Heart left ventricle (tissue), 16 donors: ENCODE measurements around the gene CERKL. TPM values are rescaled to one million over a fixed set of nuclear protein-coding genes. Genes with fewer than 3 reads are reported as not detected.

Experiments used
- ATAC-seq, 4 donors: fragments of 200-7000 bp; cut with Tn5 transposase; one replicate each; pipeline ENCODE4 v1.9.1; 2020 to 2022; ENCODE audit warnings: moderate library complexity in 4 of 4, mild to moderate bottlenecking in 3 of 4, moderate number of reproducible peaks in 1 of 4
- DNase-seq, 5 donors: peaks; one replicate each; pipeline ENCODE4 v3.0.0-alpha.2; 2020
- H3K27ac ChIP-seq, 12 donors: fragments of 200-600 bp; sonication (generic) in 4 of 12; one replicate each; pipeline versions ENCODE4 v1.5.0 to v1.8.0; 2016 to 2022; ENCODE audit warnings: mild to moderate bottlenecking in 2 of 12
- H3K27me3 ChIP-seq, 9 donors: fragments of 200-600 bp; sonication (generic) in 2 of 9; one replicate each; pipeline versions ENCODE4 v1.5.1 to v1.8.0; 2016 to 2022; ENCODE audit warnings: mild to moderate bottlenecking in 3 of 9
- H3K36me3 ChIP-seq, 9 donors: fragments of 200-600 bp; sonication (generic) in 2 of 9; one replicate each; pipeline versions ENCODE4 v1.5.0 to v1.8.0; 2018 to 2022; ENCODE audit warnings: mild to moderate bottlenecking in 2 of 9
- H3K4me1 ChIP-seq, 12 donors: fragments of 200-600 bp; sonication (generic) in 4 of 12; one replicate each; pipeline versions ENCODE4 v1.5.0 to v1.8.0; 2016 to 2022; ENCODE audit warnings: mild to moderate bottlenecking in 3 of 12
- H3K4me3 ChIP-seq, 12 donors: fragments of 200-600 bp; sonication (generic) in 4 of 12; one replicate each; pipeline versions ENCODE4 v1.5.0 to v1.8.0; 2017 to 2022; ENCODE audit warnings: mild to moderate bottlenecking in 9 of 12, moderate library complexity in 4 of 12
- H3K9me3 ChIP-seq, 12 donors: fragments of 200-600 bp; sonication (generic) in 4 of 12; one replicate each; pipeline versions ENCODE4 v1.5.0 to v1.8.0; 2016 to 2022; ENCODE audit warnings: mild to moderate bottlenecking in 1 of 12
- POLR2A ChIP-seq, 2 donors: fragments of 450-650 bp; IDR thresholded peaks; one replicate each; pipeline ENCODE4 v1.6.1; 2017; ENCODE audit warnings: antibody characterized with exemption in 2 of 2, mild to moderate bottlenecking in 2 of 2, moderate library complexity in 2 of 2
- WGBS, 4 donors: extraction: QIAGEN DNeasy Blood & Tissue Kit in 2 of 4; methylation state at CpG; one replicate each; pipeline versions ENCODE4 v1.1.5 to v1.1.7; 2013 to 2018; 5-methylcytosine and 5-hydroxymethylcytosine counted together
- intact Hi-C, 10 donors: fragments of 100-400 bp; cut with DNase I; formaldehyde crosslinking; loops; one replicate each; pipeline versions ENCODE4 v1.11.1 to v1.14.2; 2022
- polyA plus RNA-seq, 2 donors: library from polyadenylated mRNA; stranded (reverse); fragments of 200-250 nt; gene quantifications; one replicate each; pipeline ENCODE4 v1.2.3, GENCODE V29; 2013
- total RNA-seq, 9 donors: library from RNA; depleted of rRNA in 2 of 9; stranded (reverse); fragments of >200 nt in 2 of 9; fragmentation: NEBNext Ultra II Directional in 3 of 9; extraction: Animal tissue kit (Norgen Biotek cat#: 25700) in 3 of 9; gene quantifications; one replicate each; pipeline versions ENCODE4 v1.1.0 to v1.2.4, GENCODE V29; 2016 to 2023
- TF ChIP-seq, protein P1 (sequence below), 12 donors: fragments of 200-600 bp; sonication (generic) in 4 of 12; IDR thresholded peaks; one replicate each; pipeline versions ENCODE4 v1.5.0 to v1.8.0; 2018 to 2022; ENCODE audit warnings: antibody characterized with exemption in 12 of 12, mild to moderate bottlenecking in 5 of 12
- donor health status: ischemic (EF 13 %, LVEDD 7.1; RV severe dilation, severe dysfunction).
- donor health status: healthy with polysubstance abuse.
- donor health status: DM: no; HTN: yes; CAD: no.
- donor health status: DM: no; HTN: no; CAD: no.
- donor health status: ischemic (EF 25% LVEDD 6.9; RV normal size, moderate dysfunction).
- donor health status: ischemic (EF 25% LVEDD 5.7; RV mildly dilated, moderate dysfunction).
- donor health status: healthy.
- donor health status: DM: yes; HTN: yes; CAD: no.
- donor health status: ischemic (EF 35%, LVEDD 5.7; RV mildly dilated, moderate dysfunction).
- donor health status: nonischemic (EF 11% LVEDD 7.7; RV severe dilation, severe dysfunction).
- donor health status: DM: yes; HTN: yes; CAD: no.
- donor health status: PGD.
- donor health status: ischemic (EF 29% LVEDD 5.4; RV normal size, mild dysfunction).
- donor health status: nonischemic (EF 23%, LVEDD 6.1; RV moderate dilation, normal function).

The CERKL gene
- total and polyA plus RNA-seq, 11 donors = not detected

DNA sequence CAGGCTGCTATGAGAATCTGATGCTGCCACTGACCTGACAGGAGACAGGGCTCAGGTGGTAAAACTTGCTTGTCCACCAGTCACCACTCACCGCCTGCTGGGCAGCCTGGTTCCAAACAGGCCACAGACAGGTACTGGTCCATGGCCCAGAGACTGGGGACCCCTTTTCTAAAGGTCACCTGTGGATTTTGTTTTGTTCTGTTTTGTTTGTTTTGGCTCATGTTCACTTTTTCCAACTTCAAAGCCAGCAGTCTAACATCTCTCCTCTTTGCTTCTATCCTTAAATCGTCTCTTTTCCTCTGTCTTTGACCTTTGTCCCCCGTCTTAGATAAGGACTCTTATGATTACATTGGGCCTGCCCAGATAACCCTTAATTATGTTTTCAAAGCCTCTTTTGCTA is 3.3 kb upstream of the CERKL start:
- DNase-seq (no peak), ATAC-seq (no peak)
- Histone ChIP-seq H3K36me3 (no peaks in the 10 kb centered on the region), H3K4me3 (no peak overlapping the region), H3K27me3 (peaks cover 0 to 48% (median 31%) of the 10 kb centered on the region in 9 donors), H3K9me3 (peaks cover 0 to 4% (median 0%) of the 10 kb centered on the region in 12 donors), H3K27ac (no peak overlapping the region), H3K4me1 (peaks cover 0 to 10% (median 5%) of the 10 kb centered on the region in 12 donors)
- no peak for TF ChIP-seq POLR2A (IDR thresholded peaks at IDR 0.05)
- TF ChIP-seq, protein P1, sequence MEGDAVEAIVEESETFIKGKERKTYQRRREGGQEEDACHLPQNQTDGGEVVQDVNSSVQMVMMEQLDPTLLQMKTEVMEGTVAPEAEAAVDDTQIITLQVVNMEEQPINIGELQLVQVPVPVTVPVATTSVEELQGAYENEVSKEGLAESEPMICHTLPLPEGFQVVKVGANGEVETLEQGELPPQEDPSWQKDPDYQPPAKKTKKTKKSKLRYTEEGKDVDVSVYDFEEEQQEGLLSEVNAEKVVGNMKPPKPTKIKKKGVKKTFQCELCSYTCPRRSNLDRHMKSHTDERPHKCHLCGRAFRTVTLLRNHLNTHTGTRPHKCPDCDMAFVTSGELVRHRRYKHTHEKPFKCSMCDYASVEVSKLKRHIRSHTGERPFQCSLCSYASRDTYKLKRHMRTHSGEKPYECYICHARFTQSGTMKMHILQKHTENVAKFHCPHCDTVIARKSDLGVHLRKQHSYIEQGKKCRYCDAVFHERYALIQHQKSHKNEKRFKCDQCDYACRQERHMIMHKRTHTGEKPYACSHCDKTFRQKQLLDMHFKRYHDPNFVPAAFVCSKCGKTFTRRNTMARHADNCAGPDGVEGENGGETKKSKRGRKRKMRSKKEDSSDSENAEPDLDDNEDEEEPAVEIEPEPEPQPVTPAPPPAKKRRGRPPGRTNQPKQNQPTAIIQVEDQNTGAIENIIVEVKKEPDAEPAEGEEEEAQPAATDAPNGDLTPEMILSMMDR (IDR thresholded peaks at IDR 0.05) = no peak
- 40 to 51% (median 46%) methylated on average over 3 of the region's 3 CpGs for WGBS, 4 donors
- intact Hi-C loops = no loop called here

DNA sequence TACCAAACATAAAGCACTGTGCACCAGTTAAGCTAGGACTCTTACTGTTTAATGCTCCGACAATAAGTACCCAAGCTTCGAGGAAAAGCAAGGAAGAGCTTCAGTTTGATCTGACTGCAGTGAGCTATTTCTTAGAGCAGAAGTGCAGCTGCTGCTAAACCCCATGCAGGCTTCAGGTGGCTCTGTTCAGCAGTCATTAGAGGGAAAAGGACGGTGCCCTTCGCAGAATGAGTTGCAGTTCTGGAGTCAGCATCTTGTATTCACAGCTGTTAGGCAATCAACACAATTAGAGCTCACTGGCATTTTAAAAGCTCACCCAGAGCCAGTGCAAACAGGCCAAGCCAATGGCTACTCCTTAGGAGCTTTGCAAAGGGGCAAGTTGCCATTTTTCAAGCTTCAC is 1.5 kb upstream of the CERKL start:
- ATAC-seq (no peak), DNase-seq (no peak)
- H3K4me1 ChIP-seq = peaks cover 0 to 10% (median 5%) of the 10 kb centered on the region in 12 donors
- H3K36me3 ChIP-seq = no peaks in the 10 kb centered on the region
- H3K27me3 ChIP-seq = peaks cover 0 to 48% (median 31%) of the 10 kb centered on the region in 9 donors
- no peaks in the 10 kb centered on the region for H3K9me3 ChIP-seq
- TF ChIP-seq POLR2A (IDR thresholded peaks at IDR 0.05) = no peak
- TF ChIP-seq, protein P1 (IDR thresholded peaks at IDR 0.05) = no peak
- H3K4me3 ChIP-seq = no peak overlapping the region
- intact Hi-C loops = no loop called here
- H3K27ac ChIP-seq = no peak overlapping the region
- WGBS, 4 donors = 41 to 55% (median 48%) methylated on average over 4 of the region's 4 CpGs

DNA sequence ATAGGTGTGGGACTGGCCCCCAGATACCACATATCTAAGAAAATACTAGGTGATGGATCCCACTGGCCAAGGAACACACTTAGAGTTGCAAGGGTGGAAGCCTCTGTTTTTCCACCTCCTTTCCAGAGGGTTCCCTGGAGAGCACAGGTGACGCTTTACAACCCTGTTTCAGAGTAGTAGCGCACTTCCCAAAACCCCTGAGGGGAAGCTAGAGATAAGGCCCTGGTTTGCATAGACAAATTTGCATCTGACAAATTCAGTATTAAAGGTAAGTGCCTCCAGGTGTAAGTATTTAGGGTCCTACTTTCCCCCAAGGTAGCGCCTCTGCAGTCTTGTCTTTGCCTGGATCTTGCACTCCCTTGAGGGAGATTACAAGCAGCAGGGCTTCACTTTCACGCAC is 474 bp upstream of the CERKL start:
- Histone ChIP-seq H3K27me3 (peaks cover 0 to 48% (median 31%) of the 10 kb centered on the region in 9 donors), H3K27ac (no peak overlapping the region), H3K4me1 (peaks cover 0 to 10% (median 5%) of the 10 kb centered on the region in 12 donors), H3K9me3 (no peaks in the 10 kb centered on the region), H3K36me3 (no peaks in the 10 kb centered on the region), H3K4me3 (peak overlapping the region in 8 of 12 donors; percentile 37 to 63 (median 48))
- no peak for ATAC-seq
- intact Hi-C loops = no loop called here
- TF ChIP-seq POLR2A (IDR thresholded peaks at IDR 0.05) = no peak
- TF ChIP-seq, protein P1 (IDR thresholded peaks at IDR 0.05) = no peak
- DNase-seq = no peak
- 40 to 52% (median 44%) methylated on average over 4 of the region's 4 CpGs for WGBS, 4 donors

DNA sequence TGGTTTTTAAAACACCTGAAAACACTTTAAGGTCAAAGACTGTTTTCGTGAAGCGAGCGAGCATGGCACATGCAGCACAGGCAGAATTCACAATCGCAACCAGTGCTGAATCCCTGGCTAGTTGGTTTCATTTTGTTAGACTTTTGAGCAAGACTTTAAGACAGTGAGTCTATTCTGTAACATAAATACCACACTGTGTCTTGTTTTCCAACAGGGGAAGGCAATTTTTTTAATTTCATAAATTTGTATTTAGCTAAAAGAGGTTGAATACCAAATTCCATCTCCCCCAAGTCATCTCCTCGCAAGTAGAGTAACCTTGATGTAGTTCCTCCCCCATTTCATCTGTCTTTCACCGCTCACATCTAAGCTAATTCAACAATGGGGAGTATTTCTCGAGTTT is 1.4 kb downstream of the CERKL start:
- DNase-seq = no peak
- intact Hi-C loops = no loop called here
- H3K4me3 ChIP-seq = peak overlapping the region in 1 of 12 donors; percentile 59
- TF ChIP-seq, protein P1 (IDR thresholded peaks at IDR 0.05) = no peak
- TF ChIP-seq POLR2A (IDR thresholded peaks at IDR 0.05) = no peak
- H3K27ac ChIP-seq = no peak overlapping the region
- ATAC-seq = no peak
- H3K27me3 ChIP-seq = peaks cover 0 to 47% (median 31%) of the 10 kb centered on the region in 9 donors
- peaks cover 0 to 10% (median 5%) of the 10 kb centered on the region in 12 donors for H3K4me1 ChIP-seq
- WGBS, 4 donors = 37 to 57% (median 43%) methylated on average over 7 of the region's 7 CpGs
- H3K9me3 ChIP-seq = no peaks in the 10 kb centered on the region
- no peaks in the 10 kb centered on the region for H3K36me3 ChIP-seq
